Ishikawa (cell line): ENCODE measurements around the gene PHLDB2.

Source experiments
- CEBPB ChIP-seq: IDR thresholded peaks from 2 replicates; pipeline ENCODE4 v1.6.1; 2012
- CREB1 ChIP-seq: IDR thresholded peaks from 2 replicates; pipeline ENCODE4 v1.6.1; 2012; ENCODE audit warnings: low read depth
- EGR1 ChIP-seq: IDR thresholded peaks from 2 replicates; pipeline ENCODE4 v1.6.1; 2012
- EP300 ChIP-seq: IDR thresholded peaks from 2 replicates; pipeline ENCODE4 v1.6.1; 2012; ENCODE audit warnings: borderline replicate concordance
- FOXM1 ChIP-seq: IDR thresholded peaks from 2 replicates; pipeline ENCODE4 v1.6.1; 2012; ENCODE audit warnings: low read depth, borderline replicate concordance
- NFIC ChIP-seq: IDR thresholded peaks from 2 replicates; pipeline ENCODE4 v1.6.1; 2012
- RAD21 ChIP-seq: IDR thresholded peaks from 2 replicates; pipeline ENCODE4 v1.6.1; 2012; ENCODE audit warnings: low read depth
- TAF1 ChIP-seq: IDR thresholded peaks from 2 replicates; pipeline ENCODE4 v1.6.1; 2012; ENCODE audit warnings: low read depth, mild to moderate bottlenecking
- TCF12 ChIP-seq: IDR thresholded peaks from 2 replicates; pipeline ENCODE4 v1.6.1; 2012; ENCODE audit warnings: low read depth
- TEAD4 ChIP-seq: IDR thresholded peaks from 2 replicates; pipeline ENCODE4 v1.6.1; 2012
- YY1 ChIP-seq: IDR thresholded peaks from 2 replicates; pipeline ENCODE4 v1.6.1; 2012; ENCODE audit warnings: low read depth
- ZBTB7A ChIP-seq: IDR thresholded peaks from 2 replicates; pipeline ENCODE4 v1.6.1; 2012; ENCODE audit warnings: low read depth
- TF ChIP-seq, protein P1 (sequence below): IDR thresholded peaks from 2 replicates; pipeline ENCODE4 v1.6.1; 2012
- TF ChIP-seq, protein P2 (sequence below): IDR thresholded peaks from 2 replicates; pipeline ENCODE4 v1.6.1; 2012
- TF ChIP-seq, protein P3 (sequence below): IDR thresholded peaks from 2 replicates; pipeline ENCODE4 v1.6.1; 2012; ENCODE audit warnings: low read depth, mild to moderate bottlenecking

The PHLDB2 gene

DNA sequence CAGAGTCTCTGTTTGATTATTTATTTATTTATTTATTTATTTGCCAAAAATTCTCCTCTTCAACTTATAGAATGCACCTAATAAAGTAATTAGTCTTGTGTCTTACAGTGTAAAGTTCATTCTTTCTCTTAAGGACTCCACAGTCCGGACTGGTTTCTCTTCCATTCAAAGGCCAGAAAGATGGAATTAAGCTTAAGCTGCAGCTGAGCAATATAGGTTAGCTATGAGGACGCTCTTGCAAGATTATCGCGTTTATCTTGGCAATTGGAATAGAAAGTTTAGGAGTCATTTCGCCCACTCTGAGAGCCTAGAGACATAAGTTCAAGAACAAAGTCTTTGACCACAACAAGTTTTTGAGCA lies 154.7 kb downstream of the PHLDB2 start:
- TF ChIP-seq FOXM1 (no peak), NFIC (no peak), ZBTB7A (no peak), CEBPB (no peak), EGR1 (no peak), TEAD4 (no peak), RAD21 (no peak), YY1 (no peak), TCF12 (no peak), EP300 (no peak), TAF1 (no peak), CREB1 (no peak)
- TF ChIP-seq, protein P1, sequence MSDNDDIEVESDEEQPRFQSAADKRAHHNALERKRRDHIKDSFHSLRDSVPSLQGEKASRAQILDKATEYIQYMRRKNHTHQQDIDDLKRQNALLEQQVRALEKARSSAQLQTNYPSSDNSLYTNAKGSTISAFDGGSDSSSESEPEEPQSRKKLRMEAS: no peak
- TF ChIP-seq, protein P2, sequence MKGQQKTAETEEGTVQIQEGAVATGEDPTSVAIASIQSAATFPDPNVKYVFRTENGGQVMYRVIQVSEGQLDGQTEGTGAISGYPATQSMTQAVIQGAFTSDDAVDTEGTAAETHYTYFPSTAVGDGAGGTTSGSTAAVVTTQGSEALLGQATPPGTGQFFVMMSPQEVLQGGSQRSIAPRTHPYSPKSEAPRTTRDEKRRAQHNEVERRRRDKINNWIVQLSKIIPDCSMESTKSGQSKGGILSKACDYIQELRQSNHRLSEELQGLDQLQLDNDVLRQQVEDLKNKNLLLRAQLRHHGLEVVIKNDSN: no peak

DNA sequence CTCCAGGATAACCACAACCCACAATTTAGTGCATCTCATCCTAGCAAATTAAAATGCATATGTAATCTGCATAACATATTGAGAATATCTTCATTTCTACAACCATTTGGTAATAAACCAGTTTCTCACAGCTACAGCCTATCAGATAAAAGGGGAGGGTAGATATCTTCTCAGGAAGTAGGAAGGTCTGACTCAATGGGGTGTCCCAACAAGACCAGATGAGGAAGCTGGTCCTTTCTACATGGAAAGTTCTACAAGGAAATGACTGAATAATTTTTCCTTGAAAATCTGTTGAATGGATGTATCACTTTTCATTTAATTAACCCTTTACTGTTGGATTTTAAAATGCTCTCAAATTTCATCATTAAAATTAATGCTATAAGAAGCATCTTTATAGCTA lies 158.0 kb downstream of the PHLDB2 start:
- TF ChIP-seq CEBPB (no peak), TAF1 (no peak), CREB1 (no peak), YY1 (no peak), TEAD4 (no peak), EP300 (no peak), NFIC (no peak), EGR1 (no peak), ZBTB7A (no peak), RAD21 (no peak), FOXM1 (no peak), TCF12 (no peak)
- TF ChIP-seq, protein P2: no peak
- TF ChIP-seq, protein P1: no peak
- TF ChIP-seq, protein P3, sequence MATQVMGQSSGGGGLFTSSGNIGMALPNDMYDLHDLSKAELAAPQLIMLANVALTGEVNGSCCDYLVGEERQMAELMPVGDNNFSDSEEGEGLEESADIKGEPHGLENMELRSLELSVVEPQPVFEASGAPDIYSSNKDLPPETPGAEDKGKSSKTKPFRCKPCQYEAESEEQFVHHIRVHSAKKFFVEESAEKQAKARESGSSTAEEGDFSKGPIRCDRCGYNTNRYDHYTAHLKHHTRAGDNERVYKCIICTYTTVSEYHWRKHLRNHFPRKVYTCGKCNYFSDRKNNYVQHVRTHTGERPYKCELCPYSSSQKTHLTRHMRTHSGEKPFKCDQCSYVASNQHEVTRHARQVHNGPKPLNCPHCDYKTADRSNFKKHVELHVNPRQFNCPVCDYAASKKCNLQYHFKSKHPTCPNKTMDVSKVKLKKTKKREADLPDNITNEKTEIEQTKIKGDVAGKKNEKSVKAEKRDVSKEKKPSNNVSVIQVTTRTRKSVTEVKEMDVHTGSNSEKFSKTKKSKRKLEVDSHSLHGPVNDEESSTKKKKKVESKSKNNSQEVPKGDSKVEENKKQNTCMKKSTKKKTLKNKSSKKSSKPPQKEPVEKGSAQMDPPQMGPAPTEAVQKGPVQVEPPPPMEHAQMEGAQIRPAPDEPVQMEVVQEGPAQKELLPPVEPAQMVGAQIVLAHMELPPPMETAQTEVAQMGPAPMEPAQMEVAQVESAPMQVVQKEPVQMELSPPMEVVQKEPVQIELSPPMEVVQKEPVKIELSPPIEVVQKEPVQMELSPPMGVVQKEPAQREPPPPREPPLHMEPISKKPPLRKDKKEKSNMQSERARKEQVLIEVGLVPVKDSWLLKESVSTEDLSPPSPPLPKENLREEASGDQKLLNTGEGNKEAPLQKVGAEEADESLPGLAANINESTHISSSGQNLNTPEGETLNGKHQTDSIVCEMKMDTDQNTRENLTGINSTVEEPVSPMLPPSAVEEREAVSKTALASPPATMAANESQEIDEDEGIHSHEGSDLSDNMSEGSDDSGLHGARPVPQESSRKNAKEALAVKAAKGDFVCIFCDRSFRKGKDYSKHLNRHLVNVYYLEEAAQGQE: no peak

DNA sequence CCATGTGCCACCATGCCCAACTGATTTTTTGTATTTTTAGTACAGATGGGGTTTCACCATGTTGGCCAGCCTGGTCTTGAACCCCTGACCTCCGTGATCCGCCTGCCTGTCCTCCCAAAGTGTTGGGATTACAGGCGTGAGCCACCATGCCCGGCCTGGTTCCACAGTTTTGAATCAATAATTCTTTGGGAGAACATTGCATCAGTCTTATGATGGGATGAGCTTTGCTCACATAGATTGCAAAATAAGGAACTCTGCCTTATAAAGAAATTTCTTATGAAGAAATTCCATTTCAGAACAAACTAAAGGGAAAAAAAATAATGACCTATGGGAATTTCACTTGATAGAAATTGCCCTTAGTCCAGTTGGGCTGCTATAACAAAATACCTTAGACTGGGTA lies 159.6 kb downstream of the PHLDB2 start:
- TF ChIP-seq TCF12 (no peak), CREB1 (no peak), EGR1 (no peak), YY1 (no peak), FOXM1 (no peak), ZBTB7A (no peak), RAD21 (no peak), CEBPB (no peak), TAF1 (no peak), EP300 (no peak), TEAD4 (no peak), NFIC (no peak)
- TF ChIP-seq, protein P1: no peak
- TF ChIP-seq, protein P2: no peak
- TF ChIP-seq, protein P3: no peak

DNA sequence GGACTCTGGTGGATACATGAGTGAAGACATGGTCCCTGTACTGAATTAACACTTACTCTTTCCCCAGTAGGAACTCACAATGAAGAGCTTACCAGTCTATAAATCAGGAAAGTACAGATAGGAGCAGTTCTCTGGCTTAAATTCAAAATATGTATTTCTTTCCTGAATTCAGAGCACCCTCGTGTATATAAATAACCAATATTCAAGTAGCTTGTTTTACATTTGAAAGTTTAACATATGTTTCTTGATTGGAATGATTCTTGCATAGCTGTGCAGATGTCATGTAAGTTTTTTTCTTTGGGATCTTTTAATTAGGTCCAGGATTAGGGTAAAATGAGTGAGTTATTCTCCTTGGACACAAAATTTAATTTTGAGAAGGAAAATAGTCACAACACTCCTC lies 160.7 kb downstream of the PHLDB2 start:
- TF ChIP-seq EP300: no peak

DNA sequence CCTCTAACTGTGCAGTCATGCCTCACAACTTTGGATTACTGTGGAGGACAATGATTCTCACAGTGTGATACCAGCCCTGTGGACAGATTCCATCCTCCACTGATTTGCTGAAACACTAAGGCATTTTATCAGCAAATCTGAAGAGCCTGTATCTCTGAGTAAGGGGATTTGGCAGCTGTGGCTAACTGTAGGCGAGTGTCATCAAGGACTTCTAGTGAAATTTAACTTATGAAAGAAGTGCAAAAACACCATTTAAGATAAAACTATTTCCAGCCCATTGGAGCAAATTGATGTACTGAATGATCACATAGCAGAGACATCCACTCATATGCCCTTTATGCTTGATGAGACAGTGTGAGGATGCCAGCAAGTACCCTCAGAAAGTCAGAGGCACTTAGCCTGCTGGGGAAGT lies 161.6 kb downstream of the PHLDB2 start:
- TF ChIP-seq RAD21 (no peak), EGR1 (no peak), NFIC (no peak), CREB1 (no peak), EP300 (no peak), CEBPB (no peak), TAF1 (no peak), TCF12 (no peak), FOXM1 (no peak), TEAD4 (no peak), YY1 (no peak), ZBTB7A (no peak)
- TF ChIP-seq, protein P1: no peak
- TF ChIP-seq, protein P2: no peak
- TF ChIP-seq, protein P3: no peak
